GM23338 (cell line): ENCODE data around the gene KLK12.

Experiments
- CREB1 ChIP-seq: fragments of 250-450 bp; sonication (Bioruptor Pico); IDR thresholded peaks from 2 replicates; pipeline ENCODE4 v1.5.0; 2020; ENCODE audit warnings: low read depth, mild to moderate bottlenecking, moderate library complexity
- CTCF ChIP-seq, 2 experiments: fragments of 200-600 bp in 1 of 2; sonication (generic) in 1 of 2; conservative IDR thresholded peaks; 2 replicates each; pipeline versions ENCODE4 v1.5.1 to v1.6.1; 2016 to 2017; ENCODE audit warnings: antibody characterized with exemption in 2 of 2, low read depth in 2 of 2, mild to moderate bottlenecking in 2 of 2, moderate library complexity in 1 of 2
- EZH2 ChIP-seq: fragments of 200-600 bp; sonication (generic); IDR thresholded peaks from one replicate; pipeline ENCODE4 v1.8.0; 2017; ENCODE audit warnings: antibody characterized with exemption, mild to moderate bottlenecking, low read depth; ENCODE audit not compliant: unreplicated experiment
- REST ChIP-seq: IDR thresholded peaks from one replicate; pipeline ENCODE4 v1.6.1; 2018; ENCODE audit warnings: antibody characterized with exemption; ENCODE audit not compliant: unreplicated experiment

DNA sequence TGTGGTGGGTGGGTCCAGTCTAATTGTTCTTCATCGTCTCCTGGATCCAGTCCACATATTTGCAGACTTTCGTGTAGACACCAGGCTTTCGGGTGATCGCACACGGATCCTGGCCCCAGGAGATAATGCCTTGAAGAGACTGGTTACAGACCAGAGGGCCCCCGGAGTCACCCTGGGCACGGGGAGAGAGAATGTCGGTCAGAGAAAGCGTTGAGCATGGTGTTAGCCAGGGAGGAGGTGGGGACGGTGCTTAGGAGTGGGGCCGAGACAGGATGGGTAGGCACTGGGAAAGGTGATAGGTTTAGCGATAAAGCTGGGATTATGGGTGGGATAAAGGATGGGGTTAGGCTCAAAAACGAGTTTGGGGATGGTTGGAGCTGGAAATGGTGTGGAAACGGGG, 12.3 kb downstream of the KLK12 start:
- no peak for TF ChIP-seq CREB1
- no peak for TF ChIP-seq CTCF (conservative IDR thresholded peaks at IDR 0.05; ENCODE audit: low read depth in 2 of 2)
- no peak for TF ChIP-seq EZH2
- TF ChIP-seq REST, result no peak
